Activated CD4-positive, CD25-positive, alpha-beta regulatory T cell treated with anti-CD3 and anti-CD28 coated beads, Interleukin-2, amount 50 U/mL, for 16 hours (primary cell): ENCODE data around the gene MLLT3.
"Not testable (repeated sequence)": the region's sequence is repeated elsewhere in the genome, so short reads cannot be mapped to it uniquely, and the experiment has no call there.

ENCODE experiments used
- DNase-seq: peaks from one replicate; pipeline ENCODE4 v3.0.0-alpha.2; 2020; ENCODE audit warnings: low read depth, low spot score

Gene MLLT3

GRCh38 chr9:20597862-20598261 lies 24.4 kb downstream of the MLLT3 start:
- DNase-seq: no peak

DNA sequence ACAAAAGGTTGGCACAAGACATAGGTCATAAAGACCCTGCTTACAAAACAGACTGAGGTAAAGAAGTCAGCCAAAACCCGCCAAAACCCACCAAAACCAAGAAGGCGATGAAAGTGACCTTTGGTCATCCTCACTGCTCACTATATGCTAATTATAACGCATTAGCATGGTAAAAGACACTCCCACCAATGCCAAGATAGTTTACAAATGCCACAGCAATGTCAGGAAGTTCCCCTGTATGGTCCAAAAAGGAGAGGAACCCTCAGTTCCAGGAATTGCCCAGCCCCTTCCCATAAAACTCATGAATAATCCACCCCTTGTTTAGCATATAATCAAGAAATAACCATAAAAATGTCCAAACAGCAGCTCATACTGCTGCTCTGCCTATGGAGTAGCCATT lies 27.7 kb downstream of the MLLT3 start:
- DNase-seq: no peak

GRCh38 chr9:20593537-20593936 lies 28.8 kb downstream of the MLLT3 start:
- no peak for DNase-seq

- DNase-seq: no peak
These were observed 29.2 kb downstream of the MLLT3 start for GRCh38 chr9:20593105-20593504.

- DNase-seq: no peak
These were observed 29.6 kb downstream of the MLLT3 start for GRCh38 chr9:20592673-20593072.

GRCh38 chr9:20591223-20591622 lies 31.1 kb downstream of the MLLT3 start:
- DNase-seq: no peak

- no peak for DNase-seq
These were observed 37.2 kb downstream of the MLLT3 start for GRCh38 chr9:20584968-20585643.

GRCh38 chr9:20583088-20583487 lies 39.2 kb downstream of the MLLT3 start:
- not testable (repeated sequence) for DNase-seq

- DNase-seq: no peak
These were observed 40.1 kb downstream of the MLLT3 start for GRCh38 chr9:20582150-20582549.

DNA sequence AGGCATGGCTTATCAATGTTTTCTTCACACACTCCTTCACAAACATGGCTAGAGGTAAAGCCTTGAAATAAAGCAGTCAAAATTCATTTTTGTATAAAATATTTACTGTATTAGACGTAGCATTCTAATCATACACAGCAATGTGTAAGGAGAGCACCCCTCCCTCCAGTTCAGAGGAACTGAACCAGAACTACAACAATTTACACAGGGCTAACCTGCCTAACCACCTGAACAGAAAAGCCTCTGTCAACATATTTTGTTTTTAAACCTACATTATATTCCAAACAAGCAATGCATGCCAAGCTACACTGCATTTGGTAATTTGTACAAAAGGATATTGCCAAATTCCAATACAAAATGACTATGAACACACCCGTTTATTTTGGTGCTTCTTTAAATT lies 41.6 kb downstream of the MLLT3 start:
- no peak for DNase-seq

- no peak for DNase-seq
These were observed 42.6 kb downstream of the MLLT3 start for GRCh38 chr9:20579524-20580314.

DNA sequence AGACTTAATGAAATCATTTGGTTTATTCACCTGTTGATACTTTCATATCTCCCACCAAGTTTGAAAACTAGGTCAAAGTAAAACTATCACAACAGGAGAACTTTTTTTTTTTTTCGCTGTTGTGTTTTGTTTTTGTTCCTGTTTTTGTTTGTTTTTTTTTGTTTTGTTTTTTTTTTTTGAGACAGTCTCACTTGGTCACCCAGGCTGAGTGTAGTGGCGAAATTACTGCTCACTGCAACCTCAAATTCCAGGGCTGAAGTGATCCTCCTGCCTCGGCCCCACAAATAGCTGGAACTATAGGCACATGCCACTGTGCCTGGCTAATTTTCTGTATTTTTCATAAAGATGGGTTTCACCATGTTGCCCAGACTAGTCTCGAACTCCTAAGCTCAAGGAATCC lies 49.3 kb downstream of the MLLT3 start:
- DNase-seq: no peak

DNA sequence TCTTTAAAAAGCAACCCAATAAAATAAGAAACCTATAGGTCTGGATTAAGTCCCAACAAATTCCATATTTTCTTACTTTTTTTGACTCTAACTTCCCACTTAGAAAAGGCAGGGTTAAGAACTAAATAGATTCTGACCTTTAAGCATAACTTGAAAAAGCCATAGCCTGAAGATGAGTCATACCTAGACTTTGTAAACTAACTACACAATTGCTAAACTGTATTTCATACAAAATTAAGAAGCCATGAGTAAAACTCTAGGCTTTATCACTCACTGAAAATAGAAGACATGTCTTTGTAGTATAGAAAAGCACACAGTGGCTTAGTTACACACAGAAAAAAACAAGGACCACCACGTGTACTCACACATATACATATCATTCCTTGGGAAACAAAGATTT lies 51.5 kb downstream of the MLLT3 start:
- no peak for DNase-seq

- DNase-seq: no peak
These were observed 52.2 kb downstream of the MLLT3 start for GRCh38 chr9:20570087-20570486.

DNA sequence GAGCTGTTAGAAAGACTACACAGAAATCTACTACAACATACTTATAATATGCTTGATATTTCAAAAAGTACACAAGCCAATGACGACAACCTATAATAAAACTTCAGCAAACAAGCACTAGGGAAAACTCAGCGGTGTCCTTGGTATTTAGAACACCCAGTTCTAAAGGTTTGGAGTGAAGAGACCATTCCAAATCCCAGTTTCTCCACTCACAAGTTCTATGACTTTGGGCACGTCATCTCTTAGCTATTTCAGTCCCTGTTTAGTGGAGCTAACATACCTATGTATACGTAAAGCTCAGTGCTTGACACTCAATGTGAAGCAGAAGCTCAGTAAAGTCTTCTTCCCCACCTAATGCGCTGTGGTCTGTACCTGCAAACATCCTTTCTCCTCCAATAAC lies 52.8 kb downstream of the MLLT3 start:
- no peak for DNase-seq

- DNase-seq: no peak
These were observed 53.9 kb downstream of the MLLT3 start for GRCh38 chr9:20568400-20568799.

DNA sequence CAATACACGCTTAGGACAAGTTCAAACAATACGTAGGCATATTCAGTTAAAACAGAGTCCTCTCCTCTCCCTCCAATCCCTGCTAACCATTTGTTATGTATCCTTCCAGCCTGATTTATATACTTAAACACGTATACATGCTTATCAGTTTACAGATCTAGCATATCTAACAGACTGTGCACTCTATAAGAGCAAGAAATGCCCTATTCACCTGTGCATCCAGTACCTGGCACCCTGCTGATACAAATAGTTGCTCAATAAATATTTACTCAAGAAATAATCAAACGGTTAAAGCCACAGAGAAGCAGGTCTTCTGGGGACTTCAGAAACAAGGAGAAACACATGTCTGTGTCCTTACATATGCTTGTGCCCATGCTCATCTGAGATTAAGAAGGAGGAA lies 55.9 kb downstream of the MLLT3 start:
- DNase-seq: no peak

DNA sequence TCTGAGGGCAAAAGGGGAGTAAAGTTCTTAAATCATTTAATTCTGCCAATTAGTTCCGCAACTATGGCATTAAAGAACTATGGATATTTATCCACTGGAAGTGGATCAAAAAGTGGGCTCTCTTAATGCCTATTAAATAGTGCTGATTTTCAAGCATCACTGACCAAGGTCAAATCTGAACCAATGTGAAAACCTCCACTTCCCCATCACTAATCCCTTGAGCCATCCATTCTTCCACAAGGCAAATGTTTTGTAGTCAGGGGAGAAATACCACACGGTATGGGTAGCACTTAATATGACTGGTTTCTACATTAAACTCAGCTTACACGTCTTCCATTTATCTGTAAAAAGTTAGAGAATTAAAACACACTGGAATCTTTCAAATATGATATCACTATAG lies 57.6 kb downstream of the MLLT3 start:
- DNase-seq: no peak

DNA sequence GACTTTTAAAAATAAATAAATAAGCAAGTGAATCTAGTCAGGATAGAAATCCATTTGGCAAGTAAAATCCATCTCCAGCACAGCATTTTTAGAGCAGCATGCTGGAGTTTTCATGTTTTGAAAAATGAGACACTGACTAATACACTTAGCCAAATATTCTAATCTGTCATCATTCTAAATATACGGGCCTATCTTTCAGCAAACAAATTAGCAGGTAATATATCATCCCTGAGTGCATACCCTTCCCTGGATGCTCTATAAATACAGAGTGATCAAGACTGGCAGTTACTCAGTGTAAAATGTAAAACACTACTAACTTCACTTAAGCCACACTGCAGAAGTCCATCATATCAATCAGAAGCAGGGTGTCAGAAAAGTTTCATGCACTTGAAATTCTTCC lies 58.4 kb downstream of the MLLT3 start:
- no peak for DNase-seq

DNA sequence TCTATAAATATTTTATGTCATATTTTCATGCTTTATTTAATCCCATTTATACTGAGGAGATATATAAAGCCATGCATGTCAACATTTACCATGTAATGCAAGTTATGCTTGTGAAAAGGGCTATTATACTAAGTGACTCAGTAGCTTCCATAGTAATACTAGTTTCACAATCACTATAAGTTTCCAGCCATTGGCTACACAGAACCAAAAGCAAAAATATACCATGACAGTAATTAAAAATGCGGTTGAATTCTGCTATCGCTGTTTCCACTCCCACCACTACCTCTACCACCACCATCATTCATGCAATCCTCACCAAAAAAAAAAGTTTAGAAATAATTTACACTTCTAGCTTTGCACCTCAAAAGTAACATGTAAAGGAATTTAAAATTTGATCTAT lies 60.2 kb downstream of the MLLT3 start:
- no peak for DNase-seq

- no peak for DNase-seq
These were observed 60.8 kb downstream of the MLLT3 start for GRCh38 chr9:20561531-20561930.

DNA sequence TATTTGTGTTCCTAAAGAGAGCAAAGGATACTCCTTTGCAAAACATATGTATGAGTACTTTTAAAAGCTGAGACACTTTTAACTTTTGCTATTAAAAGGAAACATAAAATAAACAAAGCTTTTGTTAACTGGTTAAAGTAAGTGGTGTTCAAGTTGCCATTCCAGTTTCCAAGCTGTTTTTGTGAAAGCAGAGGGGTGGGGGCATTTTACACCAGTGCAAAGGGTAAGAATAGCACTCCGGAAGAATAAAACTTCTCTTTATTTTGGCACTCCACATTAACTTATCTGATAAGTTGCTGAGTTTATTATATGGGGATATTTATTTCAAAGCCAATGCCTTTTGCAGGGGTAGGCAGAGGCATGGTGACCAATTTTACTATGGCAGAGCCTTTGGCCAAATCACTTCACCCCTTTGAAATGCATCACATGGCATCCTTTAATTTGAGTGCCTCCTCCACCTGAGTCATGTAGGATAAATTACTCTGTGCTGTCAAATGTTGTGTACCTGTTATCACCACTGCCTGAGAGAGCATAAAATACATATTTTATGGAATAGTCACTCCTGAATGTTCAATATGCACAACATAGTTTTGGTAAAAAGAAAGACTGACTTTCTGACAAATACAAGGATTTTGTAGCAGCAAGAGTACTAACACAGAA lies 62.9 kb downstream of the MLLT3 start:
- no peak for DNase-seq

DNA sequence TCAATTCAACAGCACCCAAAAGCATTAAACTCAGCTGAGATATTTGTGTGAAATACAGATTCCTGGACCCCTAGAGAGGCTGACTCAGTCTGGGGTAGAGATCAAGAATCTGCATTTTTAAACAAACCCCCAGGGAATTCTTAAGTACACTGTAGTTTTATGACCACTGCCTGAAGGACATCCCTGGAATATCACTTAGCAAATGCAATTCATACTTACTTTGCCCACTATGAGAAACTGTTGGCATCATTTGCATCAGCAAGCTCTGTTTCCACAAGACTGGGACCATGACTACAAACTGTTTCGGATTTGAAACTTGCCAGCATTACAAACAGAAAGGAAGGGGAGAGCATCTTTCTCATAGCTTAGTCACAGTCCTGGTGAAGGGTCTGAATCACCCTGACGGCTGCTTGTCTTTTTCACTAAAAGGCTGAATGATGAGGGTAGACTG lies 63.7 kb downstream of the MLLT3 start:
- no peak for DNase-seq
